ENCODE measurements around the gene LIPH. TPM values are rescaled to one million over a fixed set of nuclear protein-coding genes. Genes with fewer than 3 reads are reported as not detected.

The LIPH gene
- not detected for polyA plus RNA-seq (2012; ENCODE audit: insufficient read depth, insufficient read length, low read depth)

GRCh38 chr3:185552358-185552877 lies at the start of gene LIPH:
TSS of gene LIPH (minus strand) at chr3:185552588. CDS start at chr3:185552471, 117 bp downstream.
- no peak within 1 kb of the TSS for H3K4me3 ChIP-seq (ENCODE audit: low read depth, low read length)
- no peaks in the 10 kb centered on the region for H3K36me3 ChIP-seq
- no peaks in the 10 kb centered on the region for H3K9me3 ChIP-seq
- H3K4me1 ChIP-seq: no peaks in the 10 kb centered on the region
- H3K27me3 ChIP-seq: no peaks in the 10 kb centered on the region
- no peak for DNase-seq
- TF ChIP-seq CTCF (IDR thresholded peaks at IDR 0.05; ENCODE audit: low read depth, low read length): no peak

- Histone ChIP-seq H3K27me3 (no peaks in the 10 kb centered on the region), H3K36me3 (peaks cover 7% of the 10 kb centered on the region), H3K4me1 (no peaks in the 10 kb centered on the region), H3K9me3 (no peaks in the 10 kb centered on the region), H3K4me3 (ENCODE audit: low read depth, low read length) (no peak overlapping the region)
- no peak for TF ChIP-seq CTCF (IDR thresholded peaks at IDR 0.05; ENCODE audit: low read depth, low read length)
- no peak for DNase-seq
Measured at GRCh38 chr3:185595526-185595925, 43.1 kb upstream of the LIPH start.

GRCh38 chr3:185594073-185594472 lies 41.7 kb upstream of the LIPH start:
- no peaks in the 10 kb centered on the region for H3K9me3 ChIP-seq
- H3K36me3 ChIP-seq: peaks cover 7% of the 10 kb centered on the region
- H3K4me3 ChIP-seq (ENCODE audit: low read depth, low read length): no peak overlapping the region
- no peak for TF ChIP-seq CTCF (IDR thresholded peaks at IDR 0.05; ENCODE audit: low read depth, low read length)
- no peak for DNase-seq
- no peaks in the 10 kb centered on the region for H3K27me3 ChIP-seq
- H3K4me1 ChIP-seq: no peaks in the 10 kb centered on the region

GRCh38 chr3:185586686-185587039 lies 34.3 kb upstream of the LIPH start:
- Histone ChIP-seq H3K4me3 (ENCODE audit: low read depth, low read length) (peak overlapping the region; percentile 85), H3K9me3 (no peaks in the 10 kb centered on the region), H3K36me3 (peaks cover 4% of the 10 kb centered on the region), H3K27me3 (no peaks in the 10 kb centered on the region), H3K4me1 (peaks cover 3% of the 10 kb centered on the region; the same call in 1 of the 2 replicates)
- TF ChIP-seq CTCF (IDR thresholded peaks at IDR 0.05; ENCODE audit: low read depth, low read length): no peak
- no peak for DNase-seq

GRCh38 chr3:185585859-185586685 lies 33.7 kb upstream of the LIPH start, which contains the start of gene SENP2:
TSS of gene SENP2 (plus strand) at chr3:185586295. CDS start at chr3:185586414, 119 bp downstream.
- Histone ChIP-seq H3K36me3 (peaks cover under 1% of the 10 kb centered on the region), H3K4me3 (ENCODE audit: low read depth, low read length) (peak within 1 kb of the TSS; percentile 85), H3K27me3 (no peaks in the 10 kb centered on the region), H3K4me1 (peaks cover 3% of the 10 kb centered on the region; the same call in 1 of the 2 replicates), H3K9me3 (no peaks in the 10 kb centered on the region)
- no peak for TF ChIP-seq CTCF (IDR thresholded peaks at IDR 0.05; ENCODE audit: low read depth, low read length)
- DNase-seq: peak; percentile 99

GRCh38 chr3:185585518-185585858 lies 33.1 kb upstream of the LIPH start:
- no peaks in the 10 kb centered on the region for H3K9me3 ChIP-seq
- no peaks in the 10 kb centered on the region for H3K27me3 ChIP-seq
- TF ChIP-seq CTCF (IDR thresholded peaks at IDR 0.05; ENCODE audit: low read depth, low read length): no peak
- no peaks in the 10 kb centered on the region for H3K36me3 ChIP-seq
- peak overlapping the region; percentile 59 for H3K4me3 ChIP-seq (ENCODE audit: low read depth, low read length)
- peaks cover 3% of the 10 kb centered on the region; the same call in 1 of the 2 replicates for H3K4me1 ChIP-seq
- no peak for DNase-seq

Data from BE2C (cell line).